DMS 273 treated with DMSO at 0.1 percent for 48 hours (cell line): ENCODE results near the gene PPL.

Source experiments
- DNase-seq: peaks from one replicate; lab custom pipeline; 2025; lab: John Stamatoyannopoulos, UW

Gene PPL

DNA sequence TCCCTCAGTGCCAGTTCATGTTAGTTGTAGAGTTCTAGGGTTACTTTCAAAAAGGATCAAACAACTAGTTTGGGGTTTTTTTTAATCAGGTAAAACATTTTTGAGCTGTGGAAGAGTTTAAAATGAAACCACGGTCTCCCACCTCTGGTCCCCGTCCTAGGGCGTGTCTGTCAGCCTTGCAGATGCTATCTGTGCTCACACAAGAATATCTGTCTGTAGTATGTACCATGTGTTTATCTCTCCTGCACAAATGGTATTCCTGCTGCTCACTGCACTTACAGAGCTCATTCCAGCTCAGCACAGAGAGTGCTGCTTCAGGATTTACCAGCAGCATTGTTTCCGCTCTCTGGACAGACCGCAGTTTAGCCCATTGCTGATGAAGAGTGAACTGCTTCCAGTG is 50.8 kb downstream of the PPL start:
- no peak for DNase-seq

DNA sequence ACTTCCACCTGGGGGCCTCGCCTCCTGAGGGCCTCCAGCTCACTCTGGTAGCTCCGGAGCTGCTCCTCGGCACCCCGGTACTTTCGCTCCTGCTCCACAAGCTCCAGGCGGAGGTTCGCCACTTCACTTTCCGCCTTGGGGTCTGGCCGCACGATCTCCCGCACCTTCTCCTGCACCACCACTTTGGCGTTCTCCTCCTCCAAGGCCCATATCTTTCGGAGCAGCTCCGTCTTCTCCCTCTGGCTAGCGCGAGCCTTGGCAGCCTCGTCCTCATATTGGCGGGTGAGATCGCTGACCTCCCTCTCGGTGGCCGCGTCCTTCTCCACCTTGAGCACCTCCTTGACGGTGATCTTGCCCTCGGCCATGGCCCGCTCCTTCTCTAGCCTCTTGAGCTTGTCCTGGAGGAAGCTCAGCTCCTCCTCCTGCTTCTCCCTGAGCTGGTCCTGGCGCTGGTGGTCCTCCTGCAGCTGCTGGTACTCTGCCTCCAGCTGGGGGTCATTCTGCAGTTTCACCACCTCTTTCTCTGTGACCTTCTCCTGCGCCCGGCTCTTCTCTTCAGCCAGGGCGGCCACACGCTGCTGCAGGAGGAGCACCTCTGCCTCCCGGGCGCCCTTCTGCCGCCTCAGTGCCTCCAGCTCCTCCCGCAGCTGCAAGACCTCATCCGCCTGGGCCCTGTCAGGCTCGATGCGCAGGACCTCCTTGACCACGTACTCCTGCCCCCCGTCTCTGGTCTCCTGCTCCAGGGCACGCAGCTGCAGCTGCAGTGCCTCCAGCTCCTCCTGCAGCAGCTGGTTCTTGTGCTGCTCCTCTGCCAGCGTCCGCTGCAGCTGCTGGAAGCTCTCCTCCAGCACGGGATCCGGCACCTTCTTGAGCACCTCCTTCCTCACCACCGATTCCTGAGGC is 51.7 kb downstream of the PPL start:
- no peak for DNase-seq

- DNase-seq = no peak
Measured at GRCh38 chr16:4884209-4884608, 52.7 kb downstream of the PPL start.

- no peak for DNase-seq
Measured at GRCh38 chr16:4883501-4883900, 53.4 kb downstream of the PPL start.

GRCh38 chr16:4882633-4883285 is 54.2 kb downstream of the PPL start:
- peak; percentile 35 for DNase-seq

DNA sequence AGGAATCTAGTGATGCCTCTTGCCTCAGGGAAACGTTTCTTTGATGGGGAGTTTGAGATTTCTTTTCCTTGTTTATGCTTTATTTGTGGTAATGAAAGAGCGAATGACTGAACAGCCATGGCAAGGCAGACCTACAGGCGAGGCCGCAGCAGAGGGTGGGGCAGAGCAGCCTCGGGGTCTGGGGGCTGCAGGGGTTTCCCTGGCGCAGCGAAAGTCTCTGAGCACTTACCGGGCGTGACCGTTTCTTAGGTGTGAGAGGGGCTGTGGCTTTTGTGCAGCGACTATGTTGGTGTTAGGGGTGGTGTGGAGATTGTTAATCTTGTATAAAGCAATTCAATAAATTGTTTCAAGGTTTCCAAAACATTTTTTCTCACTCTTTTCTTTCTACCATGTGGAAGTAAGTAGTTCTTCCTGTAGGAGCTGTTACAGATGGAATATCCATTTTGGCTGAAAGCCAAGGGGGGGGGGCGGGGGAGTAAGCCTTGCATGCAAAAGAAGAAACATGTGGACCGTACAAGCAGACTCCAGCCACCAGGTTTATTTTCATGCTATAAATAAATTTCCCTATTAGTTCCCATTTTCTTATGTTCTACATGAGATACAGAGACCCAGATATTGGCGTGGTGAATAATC is 54.8 kb downstream of the PPL start:
- peak; percentile 47 for DNase-seq

DNA sequence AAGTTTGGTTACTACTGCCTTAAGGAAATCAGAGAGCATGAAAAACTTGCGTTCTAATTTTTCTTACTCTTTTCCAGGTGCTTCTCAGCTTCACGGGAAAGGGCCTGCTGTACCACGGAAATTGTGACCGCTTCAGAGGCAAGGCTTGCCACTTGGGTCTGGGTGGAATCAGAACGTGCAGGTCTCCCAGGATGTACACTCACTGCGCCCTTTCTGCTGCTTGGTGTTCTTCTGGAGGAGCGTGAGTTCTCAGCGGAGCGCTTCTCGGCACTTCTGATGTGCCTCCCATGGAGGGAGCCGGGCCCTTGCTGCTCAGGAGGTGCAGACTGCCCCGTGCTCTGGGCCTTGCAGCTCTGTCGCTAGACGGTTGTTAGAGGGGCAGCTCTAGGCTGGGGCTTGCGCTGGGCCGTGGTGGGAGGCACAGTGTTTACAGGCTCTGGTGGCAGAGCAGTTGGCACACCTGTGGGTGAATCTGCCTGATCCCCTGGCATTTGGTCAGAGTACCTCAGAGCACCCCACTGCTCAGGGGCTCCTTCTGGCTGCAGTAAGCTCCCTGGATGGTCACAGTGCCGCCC is 56.9 kb downstream of the PPL start:
- no peak for DNase-seq

- no peak for DNase-seq
Measured at GRCh38 chr16:4879049-4879448, 57.9 kb downstream of the PPL start.

DNA sequence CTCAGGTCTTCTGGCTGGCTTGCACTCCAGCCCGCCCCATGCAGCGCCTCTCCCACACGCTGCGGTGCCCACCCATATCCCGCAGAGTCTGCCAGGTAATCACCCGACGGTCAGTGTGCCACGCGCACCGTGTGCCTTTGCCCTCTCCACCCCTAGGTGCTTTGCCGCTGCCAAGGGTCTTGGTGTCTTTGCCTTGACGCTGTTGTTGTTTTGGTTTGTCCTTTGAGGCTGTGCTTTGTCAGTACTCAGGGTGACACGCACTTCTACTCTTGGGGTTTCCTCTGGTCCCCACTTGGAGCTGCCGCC is 59.6 kb downstream of the PPL start:
- DNase-seq = no peak

DNA sequence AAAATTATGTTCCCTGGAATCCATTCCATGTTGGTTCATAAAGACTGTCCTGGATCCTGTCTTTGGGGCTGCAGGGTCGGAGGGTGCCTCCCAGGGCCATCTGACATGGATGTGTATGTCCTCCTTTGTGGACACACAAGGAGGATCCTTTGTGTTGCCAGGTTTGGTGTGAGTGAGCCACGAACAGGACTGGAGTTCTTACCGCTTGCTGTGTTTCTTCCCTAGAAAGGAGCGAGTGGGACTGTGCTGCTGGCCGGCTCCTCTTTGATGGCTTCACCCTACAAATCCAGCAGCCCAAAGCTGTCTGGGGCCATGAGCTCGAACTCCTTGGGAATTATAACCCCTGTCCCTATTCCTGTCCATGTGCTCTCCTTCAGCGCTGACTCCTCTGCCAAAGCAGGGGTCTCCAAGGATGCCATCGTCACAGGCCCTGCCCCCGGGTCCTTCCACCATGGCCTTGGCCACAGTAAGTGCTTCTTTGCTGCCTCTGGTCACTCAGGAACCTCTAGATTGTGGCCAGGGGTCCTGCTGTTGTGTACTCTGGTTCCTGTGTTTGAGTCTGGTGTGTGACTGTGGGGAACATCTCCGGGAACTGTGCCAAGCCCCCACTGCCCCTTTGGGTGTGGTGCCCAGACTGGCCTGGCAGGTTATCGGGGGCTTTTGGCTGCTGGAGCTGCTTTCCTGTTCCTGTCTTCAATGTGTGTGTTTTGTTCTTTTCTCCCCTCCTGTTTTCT is 60.1 kb downstream of the PPL start:
- no peak for DNase-seq

GRCh38 chr16:4874666-4875065 is 62.3 kb downstream of the PPL start:
- no peak for DNase-seq

DNA sequence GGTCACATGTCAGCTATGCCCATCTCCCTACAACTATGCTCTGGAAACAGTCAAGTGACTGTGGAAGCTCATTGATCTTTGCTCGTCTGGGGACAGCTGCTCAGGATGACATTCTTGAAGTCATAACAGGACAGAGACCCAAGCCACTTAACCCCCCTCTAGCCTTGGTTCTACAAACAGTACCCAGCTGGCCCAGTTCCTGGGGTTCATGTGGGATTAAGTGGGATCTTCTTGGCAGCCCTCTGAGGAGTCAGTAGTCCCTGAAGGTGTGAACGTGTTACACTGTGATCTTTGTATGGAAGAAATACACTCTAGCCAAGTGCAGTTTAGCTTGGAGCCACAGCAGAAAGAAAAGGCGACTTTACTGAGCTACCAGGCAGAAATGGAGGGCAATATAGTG is 63.9 kb downstream of the PPL start:
- DNase-seq = no peak

DNA sequence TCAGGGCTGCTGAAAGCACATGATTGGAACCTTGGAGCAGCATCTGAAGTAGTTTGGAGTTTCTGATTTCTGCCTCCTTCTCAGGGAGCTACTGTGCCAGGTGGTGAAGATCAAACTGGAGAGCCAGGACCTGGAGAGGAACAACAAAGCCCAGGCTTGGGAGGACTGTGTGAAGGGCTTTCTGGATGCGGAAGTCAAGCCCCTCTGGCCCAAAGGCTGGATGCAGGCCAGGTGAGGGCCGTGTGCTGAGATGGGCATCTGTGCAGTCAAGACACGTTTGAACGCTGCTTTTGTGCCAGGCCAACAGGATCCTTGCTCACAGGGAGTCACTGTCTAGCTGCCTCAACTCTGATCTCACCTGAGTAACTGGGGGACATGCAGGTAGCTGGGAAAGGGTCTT is 65.9 kb downstream of the PPL start:
- DNase-seq = no peak

- DNase-seq = no peak
Measured at GRCh38 chr16:4870138-4870671, 66.7 kb downstream of the PPL start.

GRCh38 chr16:4869147-4869805 is 67.7 kb downstream of the PPL start:
- no peak for DNase-seq

DNA sequence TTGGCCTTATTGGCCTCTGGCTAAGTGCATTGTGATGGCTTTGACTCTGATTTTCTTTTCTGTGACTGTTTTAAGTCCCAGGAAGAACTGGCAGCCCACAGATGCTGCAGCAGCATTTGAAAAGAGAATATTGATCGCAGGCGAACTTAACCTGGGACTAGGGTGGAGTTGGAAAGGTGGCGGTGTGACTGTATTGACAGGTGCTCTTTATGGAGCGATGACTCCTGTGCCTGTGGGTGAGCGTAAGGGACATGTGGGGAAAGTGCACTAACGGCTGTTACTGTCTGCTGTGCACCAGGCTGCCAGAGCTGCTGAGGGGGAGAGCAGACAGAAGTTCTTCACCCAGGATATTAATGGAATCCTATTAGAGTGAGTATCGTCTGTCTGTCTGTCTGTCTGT is 68.4 kb downstream of the PPL start:
- DNase-seq = no peak

GRCh38 chr16:4868026-4868425 is 68.9 kb downstream of the PPL start:
- no peak for DNase-seq

DNA sequence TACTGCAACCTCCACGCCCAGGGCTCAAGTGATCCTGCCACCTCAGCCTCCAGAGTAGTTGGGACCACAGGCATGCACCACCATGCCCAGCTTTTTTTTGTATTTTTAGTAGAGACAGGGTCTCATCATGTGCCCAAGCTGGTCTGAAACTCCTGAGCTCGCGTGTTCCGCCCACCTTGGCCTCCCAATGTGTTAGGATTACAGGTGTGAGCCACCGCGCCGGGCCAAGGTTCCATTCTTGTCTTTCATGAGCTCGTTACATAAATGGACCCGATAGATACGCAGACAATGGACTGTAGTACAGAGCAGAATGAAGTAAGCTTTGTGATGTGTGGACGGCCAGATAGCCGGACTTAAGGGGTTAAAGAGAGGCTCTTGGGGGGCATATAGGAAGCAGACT is 70.4 kb downstream of the PPL start:
- DNase-seq = no peak

DNA sequence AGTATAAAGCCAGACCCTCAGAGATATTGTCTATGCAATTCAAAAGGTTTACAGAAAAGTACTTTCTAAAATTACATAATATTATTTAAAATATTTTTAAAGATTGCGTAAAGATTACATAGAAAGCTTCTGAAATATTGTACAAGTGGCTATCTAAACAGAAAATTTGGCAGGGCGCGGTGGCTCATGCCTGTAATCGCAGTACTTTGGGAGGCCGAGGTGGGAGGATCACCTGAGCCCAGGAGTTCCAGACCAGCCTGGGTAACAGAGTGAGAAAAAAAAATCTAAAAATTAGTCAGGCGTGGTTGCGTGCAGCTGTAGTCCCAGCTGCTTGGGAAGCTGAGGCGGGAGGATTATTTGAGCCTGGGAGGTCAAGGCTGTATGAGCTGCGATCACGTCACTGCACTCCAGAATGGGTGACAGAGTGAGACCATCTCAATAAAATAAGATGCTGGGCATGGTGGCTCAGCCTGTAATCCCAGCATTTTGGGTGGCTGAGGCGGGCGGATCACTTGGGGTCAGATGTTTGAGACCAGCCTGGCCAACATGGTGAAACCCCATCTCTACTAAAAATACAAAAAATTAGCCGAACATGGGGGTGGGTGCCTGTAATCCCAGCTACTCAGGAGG is 71.6 kb downstream of the PPL start:
- DNase-seq = no peak

DNA sequence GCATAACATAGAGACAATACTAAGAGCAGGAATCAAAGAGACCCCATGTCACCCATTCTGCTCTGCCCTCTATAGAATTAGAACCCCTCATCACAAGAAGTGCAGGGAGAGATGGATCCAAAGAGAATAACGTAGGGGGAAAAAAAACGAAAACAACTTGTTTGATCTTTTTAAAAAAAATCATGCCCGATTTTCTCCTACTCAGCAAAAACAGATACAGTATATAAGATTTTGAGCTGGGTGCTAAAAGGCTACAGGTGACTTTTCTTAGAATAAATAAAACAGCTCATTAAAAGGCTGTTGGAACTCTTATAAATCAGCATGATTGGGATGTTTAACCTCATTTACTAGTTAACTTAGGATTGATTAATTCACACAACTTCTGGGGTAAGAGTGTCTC is 72.2 kb downstream of the PPL start:
- DNase-seq = no peak

- DNase-seq = no peak
Measured at GRCh38 chr16:4862639-4863038, 74.3 kb downstream of the PPL start.
